Memory B cell (primary cell): ENCODE measurements around the gene GABRA4.

Experiments
- ATAC-seq: fragments of 150-1000 bp; cut with Tn5 transposase; 2 replicates; pipeline ENCODE4 v1.10.0; 2021; ENCODE audit warnings: low read depth, mild to moderate bottlenecking, moderate library complexity
- DNase-seq, 2 donors: peaks; one replicate each; pipeline ENCODE4 v3.0.0; 2022; ENCODE audit warnings: low spot score in 2 of 2
- H3K27ac Mint-ChIP-seq: one replicate; pipeline ENCODE4 v1.8.0; 2022; ENCODE audit warnings: mild to moderate bottlenecking, moderate library complexity, mixed read lengths
- H3K27me3 Mint-ChIP-seq: one replicate; pipeline ENCODE4 v1.8.0; 2022; ENCODE audit warnings: mixed read lengths
- H3K36me3 Mint-ChIP-seq: one replicate; pipeline ENCODE4 v1.8.0; 2022; ENCODE audit warnings: mild to moderate bottlenecking, mixed read lengths
- H3K4me1 Mint-ChIP-seq: one replicate; pipeline ENCODE4 v1.8.0; 2022; ENCODE audit warnings: mixed read lengths
- H3K4me3 Mint-ChIP-seq: one replicate; pipeline ENCODE4 v1.8.0; 2022; ENCODE audit warnings: mild to moderate bottlenecking, moderate library complexity, mixed read lengths
- H3K9me3 Mint-ChIP-seq: one replicate; pipeline ENCODE4 v1.8.0; 2022; ENCODE audit warnings: mixed read lengths

Gene GABRA4

GRCh38 chr4:46931981-46932380, 61.4 kb downstream of the GABRA4 start:
- no peak overlapping the region for H3K4me3 Mint-ChIP-seq
- DNase-seq (no peak), ATAC-seq (no peak)
- H3K27ac Mint-ChIP-seq: no peak overlapping the region
- H3K9me3 Mint-ChIP-seq: no peaks in the 10 kb centered on the region
- no peaks in the 10 kb centered on the region for H3K27me3 Mint-ChIP-seq
- H3K36me3 Mint-ChIP-seq: no peaks in the 10 kb centered on the region
- no peaks in the 10 kb centered on the region for H3K4me1 Mint-ChIP-seq

DNA sequence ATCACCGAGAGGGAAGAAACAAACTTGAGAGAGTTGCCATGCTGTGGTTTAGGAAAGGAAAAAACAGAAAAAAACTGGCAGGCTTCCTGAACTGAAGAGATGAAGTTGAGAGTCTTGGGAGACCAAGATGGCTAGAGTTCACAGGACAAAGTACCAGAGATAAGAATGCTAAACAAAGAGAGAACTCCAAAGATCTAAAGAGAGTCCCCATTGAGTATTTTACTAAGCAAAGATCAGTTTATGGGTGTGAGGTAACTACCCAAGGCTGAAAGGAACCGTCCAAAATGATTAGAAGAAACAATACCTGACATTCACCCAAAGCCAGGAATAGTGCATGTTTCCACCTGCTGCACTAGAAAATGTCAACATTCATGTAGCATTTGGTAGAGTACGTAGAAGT, 62.5 kb downstream of the GABRA4 start:
- H3K27me3 Mint-ChIP-seq: no peaks in the 10 kb centered on the region

GRCh38 chr4:46927201-46927600, 66.2 kb downstream of the GABRA4 start:
- no peak for DNase-seq
- Mint-ChIP-seq H3K4me1 (no peaks in the 10 kb centered on the region), H3K27me3 (no peaks in the 10 kb centered on the region), H3K27ac (no peak overlapping the region), H3K4me3 (no peak overlapping the region), H3K9me3 (no peaks in the 10 kb centered on the region), H3K36me3 (no peaks in the 10 kb centered on the region)
- no peak for ATAC-seq

More for the DNA sequence above, 62.5 kb downstream of the GABRA4 start:
- DNase-seq (no peak), ATAC-seq (no peak)
- Mint-ChIP-seq H3K4me3 (no peak overlapping the region), H3K9me3 (no peaks in the 10 kb centered on the region), H3K4me1 (no peaks in the 10 kb centered on the region), H3K36me3 (no peaks in the 10 kb centered on the region), H3K27ac (no peak overlapping the region)

DNA sequence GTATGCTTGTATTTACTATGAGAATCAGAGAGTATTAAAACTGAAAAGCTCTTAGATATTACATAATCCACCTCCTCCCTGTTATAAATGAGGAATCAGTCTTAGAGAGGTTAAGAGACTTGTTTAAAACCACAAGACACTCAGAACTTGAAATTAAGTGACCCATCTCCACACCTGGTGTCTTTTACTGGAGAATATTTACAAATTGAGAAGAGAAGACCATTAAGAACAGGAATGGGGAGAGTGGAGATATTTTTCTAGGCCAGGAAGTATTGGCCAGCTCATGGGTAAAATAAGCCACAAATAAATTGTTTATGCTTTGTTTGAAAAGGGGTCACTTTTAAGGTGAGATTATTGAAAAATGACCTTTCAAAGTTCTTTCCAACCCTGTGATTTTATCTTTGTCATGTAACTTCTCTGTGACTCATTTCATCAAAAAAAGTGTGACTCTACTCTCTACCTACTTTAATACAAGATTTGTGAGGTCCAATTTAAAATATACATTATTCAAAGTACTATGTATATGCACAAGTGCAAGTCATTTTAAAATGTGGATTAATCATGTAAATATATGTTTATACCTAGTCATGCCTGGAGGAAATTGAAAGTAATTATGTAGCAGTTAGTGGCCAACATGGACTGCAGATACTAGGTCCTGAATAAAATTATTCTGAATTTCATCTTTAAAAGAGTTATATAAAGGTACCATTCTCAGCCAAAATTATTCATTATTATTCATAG, 68.4 kb downstream of the GABRA4 start:
- Mint-ChIP-seq H3K36me3 (no peaks in the 10 kb centered on the region), H3K27me3 (no peaks in the 10 kb centered on the region), H3K27ac (no peak overlapping the region), H3K4me1 (no peaks in the 10 kb centered on the region), H3K9me3 (no peaks in the 10 kb centered on the region), H3K4me3 (no peak overlapping the region)
- ATAC-seq (no peak), DNase-seq (no peak)

GRCh38 chr4:46922205-46922604, 71.2 kb downstream of the GABRA4 start:
- H3K27ac Mint-ChIP-seq: no peak overlapping the region
- no peaks in the 10 kb centered on the region for H3K9me3 Mint-ChIP-seq
- no peaks in the 10 kb centered on the region for H3K36me3 Mint-ChIP-seq
- DNase-seq (no peak), ATAC-seq (no peak)
- H3K27me3 Mint-ChIP-seq: no peaks in the 10 kb centered on the region
- H3K4me1 Mint-ChIP-seq: no peaks in the 10 kb centered on the region
- no peak overlapping the region for H3K4me3 Mint-ChIP-seq

DNA sequence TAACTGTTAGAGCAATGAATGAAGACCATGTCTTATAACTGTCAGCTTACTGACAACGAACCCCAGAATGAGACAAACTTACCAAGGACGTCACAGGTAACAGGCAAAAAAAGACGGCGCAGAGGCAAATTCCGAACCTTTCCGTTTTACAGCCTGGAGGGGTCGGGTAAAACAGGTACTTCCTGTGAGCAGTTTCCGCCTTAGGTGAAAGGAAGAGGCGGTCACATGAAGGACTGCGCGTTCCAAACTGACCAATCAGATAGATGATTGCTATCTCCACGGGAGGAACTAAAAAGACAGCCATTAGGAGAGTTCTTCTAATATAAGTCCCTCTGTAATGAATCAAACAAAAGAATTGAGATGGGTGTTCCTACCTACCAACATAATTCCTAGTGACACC, 84.3 kb downstream of the GABRA4 start, which contains the start of gene COX7B2:
Gene COX7B2 (minus strand): TSS at position 168 of the 400 bp plus-strand sequence. CDS start 174,053 bp downstream, outside the sequence.
- no peak within 1 kb of the TSS for H3K27ac Mint-ChIP-seq
- H3K27me3 Mint-ChIP-seq: no peaks in the 10 kb centered on the region
- no peaks in the 10 kb centered on the region for H3K36me3 Mint-ChIP-seq
- no peak within 1 kb of the TSS for H3K4me3 Mint-ChIP-seq
- no peaks in the 10 kb centered on the region for H3K4me1 Mint-ChIP-seq
- DNase-seq (no peak), ATAC-seq (no peak)
- H3K9me3 Mint-ChIP-seq: peaks cover 2% of the 10 kb centered on the region

GRCh38 chr4:46908148-46908547, 85.2 kb downstream of the GABRA4 start:
- ATAC-seq: no peak
- H3K9me3 Mint-ChIP-seq: peaks cover 2% of the 10 kb centered on the region
- H3K4me3 Mint-ChIP-seq: no peak overlapping the region
- H3K27ac Mint-ChIP-seq: no peak overlapping the region
- no peaks in the 10 kb centered on the region for H3K4me1 Mint-ChIP-seq
- no peaks in the 10 kb centered on the region for H3K27me3 Mint-ChIP-seq
- H3K36me3 Mint-ChIP-seq: no peaks in the 10 kb centered on the region
- DNase-seq: no peak

- H3K27me3 Mint-ChIP-seq: peaks cover 1% of the 10 kb centered on the region
- H3K4me1 Mint-ChIP-seq: no peaks in the 10 kb centered on the region
- H3K27ac Mint-ChIP-seq: no peak overlapping the region
- ATAC-seq (no peak), DNase-seq (no peak)
- H3K36me3 Mint-ChIP-seq: no peaks in the 10 kb centered on the region
- H3K9me3 Mint-ChIP-seq: no peaks in the 10 kb centered on the region
- H3K4me3 Mint-ChIP-seq: no peak overlapping the region
Observed at GRCh38 chr4:46900082-46900481, 93.3 kb downstream of the GABRA4 start.

GRCh38 chr4:46894826-46895225, 98.6 kb downstream of the GABRA4 start:
- DNase-seq (no peak), ATAC-seq (no peak)
- Mint-ChIP-seq H3K4me1 (no peaks in the 10 kb centered on the region), H3K27me3 (peaks cover 1% of the 10 kb centered on the region), H3K27ac (no peak overlapping the region), H3K9me3 (no peaks in the 10 kb centered on the region), H3K36me3 (no peaks in the 10 kb centered on the region), H3K4me3 (no peak overlapping the region)

DNA sequence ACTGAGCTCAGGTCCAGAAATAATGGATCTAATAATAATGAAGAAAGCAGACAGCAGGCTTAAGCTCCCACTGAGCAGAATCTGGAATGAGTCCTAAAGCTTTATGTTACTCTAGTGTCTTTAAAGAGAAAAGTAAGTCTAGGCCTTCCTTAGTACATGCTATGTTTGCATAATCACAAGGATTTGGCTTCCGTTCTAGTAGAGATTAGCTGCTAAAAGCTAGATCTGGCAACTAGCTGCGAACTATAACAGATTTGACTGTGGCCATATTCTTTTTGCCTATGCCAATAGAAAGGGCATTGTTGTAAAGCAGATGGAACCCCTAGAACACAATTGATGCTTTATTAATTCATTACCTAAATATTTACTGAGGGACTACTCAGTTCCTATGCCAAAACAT, 103.3 kb downstream of the GABRA4 start:
- no peak for DNase-seq
- Mint-ChIP-seq H3K36me3 (no peaks in the 10 kb centered on the region), H3K27me3 (peaks cover 3% of the 10 kb centered on the region), H3K9me3 (no peaks in the 10 kb centered on the region), H3K4me3 (no peak overlapping the region), H3K27ac (no peak overlapping the region), H3K4me1 (no peaks in the 10 kb centered on the region)
- ATAC-seq: no peak

GRCh38 chr4:46889410-46889809, 104.0 kb downstream of the GABRA4 start:
- H3K27me3 Mint-ChIP-seq: peaks cover 3% of the 10 kb centered on the region
- no peaks in the 10 kb centered on the region for H3K9me3 Mint-ChIP-seq
- H3K4me1 Mint-ChIP-seq: no peaks in the 10 kb centered on the region

GRCh38 chr4:46886711-46887110, 106.7 kb downstream of the GABRA4 start:
- H3K27ac Mint-ChIP-seq: no peak overlapping the region
- DNase-seq (no peak), ATAC-seq (no peak)
- H3K27me3 Mint-ChIP-seq: peaks cover 3% of the 10 kb centered on the region
- H3K9me3 Mint-ChIP-seq: no peaks in the 10 kb centered on the region
- H3K4me1 Mint-ChIP-seq: no peaks in the 10 kb centered on the region
- no peaks in the 10 kb centered on the region for H3K36me3 Mint-ChIP-seq
- H3K4me3 Mint-ChIP-seq: no peak overlapping the region

More at GRCh38 chr4:46889410-46889809, 104.0 kb downstream of the GABRA4 start:
- ATAC-seq (no peak), DNase-seq (no peak)
- Mint-ChIP-seq H3K36me3 (no peaks in the 10 kb centered on the region), H3K27ac (no peak overlapping the region), H3K4me3 (no peak overlapping the region)

- Mint-ChIP-seq H3K9me3 (peaks cover 5% of the 10 kb centered on the region), H3K4me1 (no peaks in the 10 kb centered on the region), H3K27ac (no peak overlapping the region), H3K27me3 (no peaks in the 10 kb centered on the region), H3K4me3 (no peak overlapping the region), H3K36me3 (no peaks in the 10 kb centered on the region)
- DNase-seq (no peak), ATAC-seq (no peak)
Observed at GRCh38 chr4:46878641-46879040, 114.7 kb downstream of the GABRA4 start.

- H3K9me3 Mint-ChIP-seq: peaks cover 5% of the 10 kb centered on the region
- no peak overlapping the region for H3K27ac Mint-ChIP-seq
- H3K36me3 Mint-ChIP-seq: no peaks in the 10 kb centered on the region
- no peak overlapping the region for H3K4me3 Mint-ChIP-seq
- H3K27me3 Mint-ChIP-seq: no peaks in the 10 kb centered on the region
- DNase-seq (no peak), ATAC-seq (no peak)
- no peaks in the 10 kb centered on the region for H3K4me1 Mint-ChIP-seq
Observed at GRCh38 chr4:46874811-46875210, 118.6 kb downstream of the GABRA4 start.

- no peak for ATAC-seq
- peaks cover 3% of the 10 kb centered on the region for H3K27me3 Mint-ChIP-seq
- H3K27ac Mint-ChIP-seq: no peak overlapping the region
Observed at GRCh38 chr4:46870411-46870810, 123.0 kb downstream of the GABRA4 start.

More at GRCh38 chr4:46870411-46870810, 123.0 kb downstream of the GABRA4 start:
- Mint-ChIP-seq H3K4me3 (no peak overlapping the region), H3K9me3 (no peaks in the 10 kb centered on the region), H3K4me1 (no peaks in the 10 kb centered on the region), H3K36me3 (no peaks in the 10 kb centered on the region)
- DNase-seq: no peak
